Immature natural killer cell (primary cell): ENCODE measurements around the gene MLLT11. TPM values are rescaled to one million over a fixed set of nuclear protein-coding genes. Genes with fewer than 3 reads are reported as not detected.

ENCODE experiments used
- DNase-seq, 3 donors: peaks; one replicate each; pipeline ENCODE4 v3.0.0; 2022; ENCODE audit warnings: mixed read lengths in 1 of 3
- H3K27ac Mint-ChIP-seq, 6 donors: one replicate each; pipeline ENCODE4 v1.8.0; 2020; ENCODE audit warnings: mixed read lengths in 6 of 6, mild to moderate bottlenecking in 5 of 6, inconsistent platforms in 4 of 6, moderate library complexity in 3 of 6
- H3K27me3 Mint-ChIP-seq, 3 donors: one replicate each; pipeline ENCODE4 v1.8.0; 2020 to 2021; ENCODE audit warnings: low read depth in 3 of 3, mild to moderate bottlenecking in 3 of 3, mixed read lengths in 3 of 3, moderate library complexity in 3 of 3, inconsistent platforms in 1 of 3
- H3K36me3 Mint-ChIP-seq, 3 donors: one replicate each; pipeline ENCODE4 v1.8.0; 2020; ENCODE audit warnings: mixed read lengths in 3 of 3, inconsistent platforms in 2 of 3, mild to moderate bottlenecking in 2 of 3
- H3K4me1 Mint-ChIP-seq, 2 donors: one replicate each; pipeline ENCODE4 v1.8.0; 2020; ENCODE audit warnings: inconsistent platforms in 2 of 2, mild to moderate bottlenecking in 2 of 2, mixed read lengths in 2 of 2, moderate library complexity in 1 of 2
- H3K4me3 Mint-ChIP-seq, 5 donors: one replicate each; pipeline ENCODE4 v1.8.0; 2020; ENCODE audit warnings: mild to moderate bottlenecking in 5 of 5, mixed read lengths in 5 of 5, inconsistent platforms in 3 of 5, moderate library complexity in 3 of 5
- H3K9me3 Mint-ChIP-seq, 6 donors: one replicate each; pipeline ENCODE4 v1.8.0; 2020; ENCODE audit warnings: mild to moderate bottlenecking in 6 of 6, mixed read lengths in 6 of 6, inconsistent platforms in 4 of 6, moderate library complexity in 3 of 6
- polyA plus RNA-seq, 3 donors: library from polyadenylated mRNA; unstranded; fragments of 300-500 nt; fragmentation: Illumina TruSeq; gene quantifications; one replicate each; pipeline ENCODE4 v1.2.3, GENCODE V29; 2021

The MLLT11 gene
- polyA plus RNA-seq, 3 donors from 2014 or later, result 4.2 to 7.9 (median 6.0) TPM

GRCh38 chr1:151047925-151048644 is 12.1 kb upstream of the MLLT11 start:
- Mint-ChIP-seq H3K27me3 (peaks cover 9 to 21% (median 14%) of the 10 kb centered on the region in 3 donors), H3K36me3 (peaks cover 14 to 30% (median 28%) of the 10 kb centered on the region in 3 donors), H3K4me3 (peak overlapping the region; percentile 93 to 97 (median 94)), H3K9me3 (no peaks in the 10 kb centered on the region), H3K27ac (peak overlapping the region; percentile 88 to 99 (median 94)), H3K4me1 (peaks cover 65 to 67% of the 10 kb centered on the region in 2 donors)
- DNase-seq, result peak; percentile 65 to 66 (median 65)

GRCh38 chr1:151048645-151049032 is 11.6 kb upstream of the MLLT11 start:
- peaks cover 67 to 71% of the 10 kb centered on the region in 2 donors for H3K4me1 Mint-ChIP-seq
- H3K27ac Mint-ChIP-seq, result peak overlapping the region; percentile 88 to 99 (median 94)
- peaks cover 9 to 21% (median 14%) of the 10 kb centered on the region in 3 donors for H3K27me3 Mint-ChIP-seq

DNA sequence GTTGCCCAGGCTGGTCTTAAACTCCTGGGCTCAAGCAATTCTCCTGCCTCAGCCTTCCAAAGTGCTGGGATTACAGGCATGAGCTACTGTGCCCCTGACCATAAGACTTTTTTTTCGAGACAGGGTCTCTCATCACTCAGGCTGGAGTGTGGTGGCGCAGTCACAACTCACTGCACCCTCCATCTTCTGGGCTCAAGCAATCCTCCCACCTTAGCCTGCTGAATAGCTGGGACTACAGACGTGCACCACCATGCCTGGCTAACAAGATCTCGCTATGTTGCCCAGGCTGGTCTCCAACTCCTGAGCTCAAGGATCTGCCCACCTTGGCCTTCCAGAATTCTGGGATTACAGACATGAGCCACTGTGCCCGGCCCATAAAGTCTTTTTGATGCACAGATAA is 10.7 kb upstream of the MLLT11 start:
- Mint-ChIP-seq H3K27me3 (peaks cover 9 to 21% (median 14%) of the 10 kb centered on the region in 3 donors), H3K4me3 (peak overlapping the region; percentile 62 to 97 (median 93)), H3K9me3 (no peaks in the 10 kb centered on the region), H3K4me1 (peaks cover 75 to 78% of the 10 kb centered on the region in 2 donors), H3K36me3 (peaks cover 20 to 36% (median 24%) of the 10 kb centered on the region in 3 donors), H3K27ac (peak overlapping the region; percentile 83 to 99 (median 94))
- DNase-seq, result no peak

More at GRCh38 chr1:151048645-151049032, 11.6 kb upstream of the MLLT11 start:
- Mint-ChIP-seq H3K36me3 (peaks cover 16 to 33% (median 28%) of the 10 kb centered on the region in 3 donors), H3K4me3 (peak overlapping the region; percentile 93 to 97 (median 94)), H3K9me3 (no peaks in the 10 kb centered on the region)
- DNase-seq, result no peak

- peak overlapping the region in 3 of 5 donors; percentile 25 to 93 (median 62) for H3K4me3 Mint-ChIP-seq
- H3K27ac Mint-ChIP-seq, result peak overlapping the region; percentile 83 to 99 (median 94)
- peaks cover 82 to 85% of the 10 kb centered on the region in 2 donors for H3K4me1 Mint-ChIP-seq
- H3K36me3 Mint-ChIP-seq, result peaks cover 25 to 42% (median 26%) of the 10 kb centered on the region in 3 donors
- peak in 1 of 3 donors; percentile 5 for DNase-seq
- H3K9me3 Mint-ChIP-seq, result no peaks in the 10 kb centered on the region
- H3K27me3 Mint-ChIP-seq, result peaks cover 13 to 25% (median 17%) of the 10 kb centered on the region in 3 donors
These were observed 10.0 kb upstream of the MLLT11 start for GRCh38 chr1:151050051-151050688.

GRCh38 chr1:151051356-151052009 is 8.7 kb upstream of the MLLT11 start:
- H3K27me3 Mint-ChIP-seq, result peaks cover 17 to 29% (median 20%) of the 10 kb centered on the region in 3 donors
- no peak for DNase-seq
- peaks cover 89 to 91% of the 10 kb centered on the region in 2 donors for H3K4me1 Mint-ChIP-seq
- H3K36me3 Mint-ChIP-seq, result peaks cover 35 to 56% (median 38%) of the 10 kb centered on the region in 3 donors
- no peaks in the 10 kb centered on the region for H3K9me3 Mint-ChIP-seq
- H3K4me3 Mint-ChIP-seq, result peak overlapping the region in 2 of 5 donors; percentile 7 to 9
- peak overlapping the region; percentile 83 to 99 (median 90) for H3K27ac Mint-ChIP-seq

DNA sequence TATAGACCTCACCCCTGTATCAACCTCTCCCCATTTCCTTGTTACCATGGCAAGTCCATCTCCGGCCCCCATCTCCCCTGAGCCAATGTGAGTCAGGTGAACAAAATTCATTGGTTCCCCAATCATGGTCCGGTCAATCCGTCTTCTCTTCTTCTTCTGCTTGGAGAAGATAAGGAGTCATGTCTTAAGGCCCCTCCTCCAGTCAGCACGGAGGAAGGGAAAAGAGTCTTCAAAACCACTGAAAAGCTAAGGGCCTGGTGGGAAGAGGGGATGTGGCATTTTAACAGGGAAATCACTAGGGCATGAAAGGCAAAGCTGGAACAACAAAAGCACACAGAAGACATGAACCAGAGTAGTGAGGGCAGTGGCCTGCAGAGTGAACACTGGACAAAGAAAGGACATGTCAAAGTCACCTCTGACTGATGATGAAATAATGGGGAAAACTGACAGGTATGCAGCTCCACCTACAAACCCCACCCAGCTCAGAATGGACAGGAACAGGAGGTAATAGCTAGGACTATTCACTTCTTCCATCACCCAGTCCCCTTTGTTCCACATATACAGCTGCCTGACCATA is 5.1 kb upstream of the MLLT11 start:
- Mint-ChIP-seq H3K4me3 (peak overlapping the region; percentile 93 to 98 (median 96)), H3K9me3 (no peaks in the 10 kb centered on the region), H3K27ac (peak overlapping the region; percentile 93 to 99 (median 99)), H3K27me3 (peaks cover 24 to 39% (median 39%) of the 10 kb centered on the region in 3 donors), H3K4me1 (peaks cover 81% of the 10 kb centered on the region in 2 donors), H3K36me3 (peaks cover 51 to 73% (median 54%) of the 10 kb centered on the region in 3 donors)
- no peak for DNase-seq

DNA sequence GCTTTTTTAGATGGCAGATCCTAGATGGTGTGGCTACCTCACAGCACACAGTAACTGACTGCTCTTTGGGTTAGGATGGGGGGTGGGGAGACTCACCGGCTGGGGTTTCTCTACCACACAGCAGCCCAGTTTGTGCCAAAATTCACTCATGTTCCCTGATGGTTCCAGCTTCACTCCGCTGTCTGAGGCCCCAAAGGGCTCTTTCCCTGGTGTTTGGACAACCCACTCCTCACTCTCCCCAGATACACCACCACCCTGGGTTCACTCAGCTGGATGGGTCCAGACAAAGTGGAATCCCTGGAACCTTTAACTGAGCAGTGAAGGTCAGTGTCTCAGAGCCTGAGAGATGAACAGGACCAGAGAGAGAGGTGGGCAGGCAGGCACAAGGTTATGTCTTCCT is 4.6 kb upstream of the MLLT11 start:
- peaks cover 81% of the 10 kb centered on the region in 2 donors for H3K4me1 Mint-ChIP-seq
- H3K9me3 Mint-ChIP-seq, result no peaks in the 10 kb centered on the region
- H3K27ac Mint-ChIP-seq, result peak overlapping the region; percentile 93 to 99 (median 99)
- H3K4me3 Mint-ChIP-seq, result peak overlapping the region; percentile 93 to 98 (median 96)
- peaks cover 51 to 69% (median 54%) of the 10 kb centered on the region in 3 donors for H3K36me3 Mint-ChIP-seq
- DNase-seq, result no peak
- peaks cover 24 to 40% (median 39%) of the 10 kb centered on the region in 3 donors for H3K27me3 Mint-ChIP-seq

DNA sequence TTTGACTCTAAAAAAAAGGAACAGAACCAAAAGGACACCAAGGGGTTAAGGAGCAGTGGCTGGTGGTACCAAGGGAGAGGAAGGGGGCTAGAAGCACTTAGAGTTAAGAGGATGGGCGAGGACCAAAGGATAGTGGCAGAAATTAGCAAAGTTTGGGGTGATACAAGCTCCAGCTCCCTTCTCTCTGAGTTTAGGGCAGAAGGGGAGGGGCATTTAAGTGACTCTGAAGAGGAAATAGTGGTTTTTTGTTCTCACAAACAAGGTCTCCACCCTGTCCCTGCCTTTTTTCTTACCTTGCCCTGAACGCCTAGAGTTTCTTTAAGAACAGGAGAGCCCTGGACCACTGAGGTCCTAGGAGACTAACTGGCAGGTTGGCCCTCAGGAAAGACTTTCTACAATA is 4.0 kb upstream of the MLLT11 start:
- peak overlapping the region; percentile 93 to 99 (median 99) for H3K27ac Mint-ChIP-seq
- peaks cover 24 to 43% (median 39%) of the 10 kb centered on the region in 3 donors for H3K27me3 Mint-ChIP-seq
- peak overlapping the region; percentile 93 to 98 (median 96) for H3K4me3 Mint-ChIP-seq
- peak; percentile 61 to 63 (median 62) for DNase-seq
- H3K4me1 Mint-ChIP-seq, result peaks cover 80 to 81% of the 10 kb centered on the region in 2 donors
- no peaks in the 10 kb centered on the region for H3K9me3 Mint-ChIP-seq
- H3K36me3 Mint-ChIP-seq, result peaks cover 49 to 64% (median 50%) of the 10 kb centered on the region in 3 donors

- H3K9me3 Mint-ChIP-seq, result no peaks in the 10 kb centered on the region
- H3K4me3 Mint-ChIP-seq, result peak overlapping the region; percentile 93 to 98 (median 96)
- peak in 2 of 3 donors; percentile 28 for DNase-seq
- H3K4me1 Mint-ChIP-seq, result peaks cover 59 to 65% of the 10 kb centered on the region in 2 donors
- peak overlapping the region; percentile 93 to 99 (median 99) for H3K27ac Mint-ChIP-seq
- H3K36me3 Mint-ChIP-seq, result peaks cover 35 to 43% (median 38%) of the 10 kb centered on the region in 3 donors
- H3K27me3 Mint-ChIP-seq, result peaks cover 22 to 42% (median 39%) of the 10 kb centered on the region in 3 donors
These were observed 1.5 kb upstream of the MLLT11 start for GRCh38 chr1:151058692-151059091.

GRCh38 chr1:151059109-151060006 is 839 bp upstream of the MLLT11 start, which contains the start of gene CDC42SE1:
CDC42SE1 (minus strand) TSS chr1:151059622; CDS start chr1:151055730, 3,892 bp downstream.
- peaks cover 54 to 58% of the 10 kb centered on the region in 2 donors for H3K4me1 Mint-ChIP-seq
- DNase-seq, result peak; percentile 88 to 89 (median 88)
- peak within 1 kb of the TSS; percentile 93 to 98 (median 96) for H3K4me3 Mint-ChIP-seq
- H3K9me3 Mint-ChIP-seq, result no peaks in the 10 kb centered on the region
- H3K27me3 Mint-ChIP-seq, result peaks cover 22 to 42% (median 39%) of the 10 kb centered on the region in 3 donors
- peak within 1 kb of the TSS; percentile 93 to 99 (median 99) for H3K27ac Mint-ChIP-seq
- H3K36me3 Mint-ChIP-seq, result peaks cover 35 to 38% (median 35%) of the 10 kb centered on the region in 3 donors

DNA sequence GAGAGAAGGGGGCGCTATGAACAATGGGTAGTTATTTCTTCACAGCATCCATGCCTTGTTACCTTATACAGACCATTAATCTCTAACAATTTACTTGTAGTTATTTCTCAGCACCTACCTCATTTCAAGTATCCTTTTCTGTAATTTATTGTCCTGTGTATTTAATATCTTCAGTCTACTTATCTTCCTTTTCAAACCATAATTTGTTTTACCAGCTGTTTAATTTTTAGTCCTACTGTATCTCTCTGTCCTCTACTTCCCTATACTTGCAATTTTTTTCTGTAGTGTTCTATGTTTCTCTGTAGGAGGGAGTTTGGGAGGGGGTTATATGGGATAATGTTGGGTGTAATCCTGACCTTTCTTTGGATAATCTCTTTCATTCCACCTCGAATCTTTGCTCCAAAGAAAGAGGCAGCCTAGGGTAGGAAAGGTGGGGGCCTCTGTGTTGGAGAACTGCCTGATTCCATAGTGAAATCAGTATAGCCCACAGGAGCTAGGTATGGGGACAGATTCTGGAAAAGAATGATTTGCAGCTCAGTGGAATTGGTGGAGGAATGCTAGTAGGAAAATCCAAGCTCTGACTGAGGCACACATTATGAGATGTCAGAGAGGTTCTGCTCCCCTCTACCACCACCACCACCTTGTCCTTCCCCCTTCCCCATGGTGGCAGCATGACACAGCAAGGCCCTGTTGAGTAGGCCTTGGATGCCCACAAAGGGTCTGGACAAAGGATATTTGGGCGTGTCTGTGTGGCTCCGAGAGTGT is 642 bp downstream of the MLLT11 start:
- Mint-ChIP-seq H3K27me3 (peaks cover 19 to 36% (median 31%) of the 10 kb centered on the region in 3 donors), H3K27ac (peak overlapping the region; percentile 93 to 99 (median 99)), H3K4me3 (peak overlapping the region; percentile 93 to 98 (median 96)), H3K36me3 (peaks cover 23 to 27% (median 24%) of the 10 kb centered on the region in 3 donors), H3K4me1 (peaks cover 39 to 43% of the 10 kb centered on the region in 2 donors), H3K9me3 (no peaks in the 10 kb centered on the region)
- no peak for DNase-seq
